ENCODE results near the gene ST6GALNAC3.

Gene ST6GALNAC3

GRCh38 chr1:76351655-76352054 lies 277.1 kb downstream of the ST6GALNAC3 start:
- no peak overlapping the region for H3K27ac ChIP-seq
- TF ChIP-seq CTCF (IDR thresholded peaks at IDR 0.05) (no peak), ZFX (IDR thresholded peaks at IDR 0.05; ENCODE audit: borderline replicate concordance) (no peak)

GRCh38 chr1:76352741-76353435 lies 278.3 kb downstream of the ST6GALNAC3 start:
- no peak overlapping the region for H3K27ac ChIP-seq
- TF ChIP-seq CTCF (IDR thresholded peaks at IDR 0.05) (no peak), ZFX (IDR thresholded peaks at IDR 0.05; ENCODE audit: borderline replicate concordance) (no peak)

GRCh38 chr1:76354236-76354635 lies 279.7 kb downstream of the ST6GALNAC3 start:
- no peak overlapping the region for H3K27ac ChIP-seq
- no peak for TF ChIP-seq ZFX (IDR thresholded peaks at IDR 0.05; ENCODE audit: borderline replicate concordance)
- no peak for TF ChIP-seq CTCF (IDR thresholded peaks at IDR 0.05)

GRCh38 chr1:76366726-76367125 lies 292.2 kb downstream of the ST6GALNAC3 start:
- H3K27ac ChIP-seq = no peak overlapping the region
- no peak for TF ChIP-seq ZFX (IDR thresholded peaks at IDR 0.05; ENCODE audit: borderline replicate concordance)
- TF ChIP-seq CTCF (IDR thresholded peaks at IDR 0.05) = no peak

GRCh38 chr1:76371941-76372340 lies 297.4 kb downstream of the ST6GALNAC3 start:
- H3K27ac ChIP-seq = no peak overlapping the region
- no peak for TF ChIP-seq ZFX (IDR thresholded peaks at IDR 0.05; ENCODE audit: borderline replicate concordance)
- TF ChIP-seq CTCF (IDR thresholded peaks at IDR 0.05) = no peak

GRCh38 chr1:76374086-76374485 lies 299.5 kb downstream of the ST6GALNAC3 start:
- TF ChIP-seq ZFX (IDR thresholded peaks at IDR 0.05; ENCODE audit: borderline replicate concordance) (no peak), CTCF (IDR thresholded peaks at IDR 0.05) (no peak)
- H3K27ac ChIP-seq = no peak overlapping the region

GRCh38 chr1:76377247-76377646 lies 302.7 kb downstream of the ST6GALNAC3 start:
- no peak overlapping the region for H3K27ac ChIP-seq
- TF ChIP-seq CTCF (IDR thresholded peaks at IDR 0.05) = no peak
- TF ChIP-seq ZFX (IDR thresholded peaks at IDR 0.05; ENCODE audit: borderline replicate concordance) = no peak

All from 22Rv1 (cell line).